ENCODE measurements around the gene RBBP8NL. TPM values are rescaled to one million over a fixed set of nuclear protein-coding genes. Genes with fewer than 3 reads are reported as not detected.

Gene RBBP8NL
- total and polyA plus RNA-seq, 2 of the 8 experiments (the other 6 are each of a cell fraction or from before 2014, with no cell fraction given), result 0.43 to 0.48 TPM

DNA sequence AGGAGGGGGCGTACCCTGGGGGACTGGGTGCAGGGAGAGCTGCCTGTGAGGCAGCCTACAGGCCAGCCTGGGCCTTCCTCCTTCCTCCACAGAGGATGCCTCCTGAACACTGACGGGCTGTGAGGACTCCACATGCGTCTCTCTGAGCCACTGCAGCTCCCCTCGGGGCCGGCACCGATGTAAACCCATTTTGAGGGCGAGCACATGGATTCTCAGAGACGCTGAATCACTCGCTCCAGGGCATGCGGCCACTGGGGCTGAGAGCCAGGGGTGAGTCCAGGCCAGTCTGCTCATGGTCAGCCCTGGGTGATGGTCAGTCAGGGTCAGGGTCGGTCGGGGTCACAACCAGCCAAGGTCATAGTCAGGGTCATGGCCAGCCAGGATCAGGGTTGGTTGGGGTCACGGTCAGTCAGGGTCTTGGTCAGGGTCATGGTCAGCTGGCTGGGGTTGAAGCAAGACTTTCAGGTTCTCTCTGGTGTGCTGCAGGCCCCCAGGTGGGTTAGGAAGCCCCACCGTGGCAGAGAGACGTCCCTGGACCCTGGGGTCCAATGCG is 14.7 kb upstream of the RBBP8NL start (continued):
- TF ChIP-seq CHD7 (IDR thresholded peaks at IDR 0.05; ENCODE audit: insufficient replicate concordance, low read length), result no peak
- TF ChIP-seq, protein P1, sequence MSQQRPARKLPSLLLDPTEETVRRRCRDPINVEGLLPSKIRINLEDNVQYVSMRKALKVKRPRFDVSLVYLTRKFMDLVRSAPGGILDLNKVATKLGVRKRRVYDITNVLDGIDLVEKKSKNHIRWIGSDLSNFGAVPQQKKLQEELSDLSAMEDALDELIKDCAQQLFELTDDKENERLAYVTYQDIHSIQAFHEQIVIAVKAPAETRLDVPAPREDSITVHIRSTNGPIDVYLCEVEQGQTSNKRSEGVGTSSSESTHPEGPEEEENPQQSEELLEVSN (IDR thresholded peaks at IDR 0.05), result no peak
- TF ChIP-seq CHD1 (IDR thresholded peaks at IDR 0.05; ENCODE audit: low read depth, low read length), result no peak
- TF ChIP-seq JUN (IDR thresholded peaks at IDR 0.05; ENCODE audit: low read depth, low read length), result no peak
- TF ChIP-seq HDAC2 (IDR thresholded peaks at IDR 0.05; ENCODE audit: borderline replicate concordance in 1 of 2, low read depth in 2 of 2, low read length in 2 of 2), result no peak
- TF ChIP-seq SUZ12 (IDR thresholded peaks at IDR 0.05; ENCODE audit: low read length), result no peak
- TF ChIP-seq POLR2A (IDR thresholded peaks at IDR 0.05; ENCODE audit: control extremely low read depth in 1 of 2, low read depth in 2 of 2, low read length in 2 of 2), result no peak

All from H1 (cell line).